HepG2 (cell line): Measurements from ENCODE around the gene STUB1. TPM values are rescaled to one million over a fixed set of nuclear protein-coding genes. Genes with fewer than 3 reads are reported as not detected.

Experiments
- AHR ChIP-seq: IDR thresholded peaks from 2 replicates; pipeline ENCODE4 v1.6.1; 2018; ENCODE audit warnings: missing genetic modification reagents, missing compliant biosample characterization
- IKZF4 ChIP-seq: sonication (generic); formaldehyde crosslinking; IDR thresholded peaks from 2 replicates; pipeline ENCODE4 v1.5.1; 2020; ENCODE audit warnings: borderline replicate concordance, mild to moderate bottlenecking, low read depth, missing genetic modification reagents; ENCODE audit errors: not compliant biosample characterization
- KLF15 ChIP-seq: sonication (generic); formaldehyde crosslinking; IDR thresholded peaks from 2 replicates; pipeline ENCODE4 v1.8.1; 2023; ENCODE audit warnings: borderline replicate concordance, mild to moderate bottlenecking, inconsistent platforms, missing genetic modification reagents, mixed read lengths
- MXI1 ChIP-seq: IDR thresholded peaks from 3 replicates; pipeline ENCODE4 v1.6.1; 2012; ENCODE audit warnings: low read depth, low read length, inconsistent platforms, borderline replicate concordance
- NONO ChIP-seq, 2 experiments: fragments of 450-650 bp in 1 of 2; sonication (generic) in 1 of 2; formaldehyde crosslinking in 1 of 2; IDR thresholded peaks in 1 of 2; conservative IDR thresholded peaks in 1 of 2; 2 replicates each; pipeline versions ENCODE4 v1.6.1 to v1.8.0; 2017 to 2022; ENCODE audit warnings: mild to moderate bottlenecking in 1 of 2, missing genetic modification reagents in 1 of 2, moderate library complexity in 1 of 2
- PITX1 ChIP-seq: sonication (generic); formaldehyde crosslinking; IDR thresholded peaks from 2 replicates; pipeline ENCODE4 v1.5.1; 2020; ENCODE audit warnings: mild to moderate bottlenecking, missing genetic modification reagents
- RXRA ChIP-seq: sonication (generic); formaldehyde crosslinking; IDR thresholded peaks from 2 replicates; pipeline ENCODE4 v1.5.1; 2020; ENCODE audit warnings: missing genetic modification reagents
- SPEN ChIP-seq: sonication (generic); formaldehyde crosslinking; IDR thresholded peaks from 2 replicates; pipeline ENCODE4 v1.5.1; 2020; ENCODE audit warnings: low read depth, mild to moderate bottlenecking, missing genetic modification reagents
- ZKSCAN5 ChIP-seq: sonication (generic); formaldehyde crosslinking; IDR thresholded peaks from 2 replicates; pipeline ENCODE4 v1.5.1; 2020; ENCODE audit warnings: mild to moderate bottlenecking, missing genetic modification reagents
- ZNF20 ChIP-seq: sonication (generic); formaldehyde crosslinking; IDR thresholded peaks from 2 replicates; pipeline ENCODE4 v1.4.0; 2020; ENCODE audit warnings: mild to moderate bottlenecking, moderate library complexity, missing genetic modification reagents
- ZNF44 ChIP-seq: sonication (generic); formaldehyde crosslinking; IDR thresholded peaks from 2 replicates; pipeline ENCODE4 v1.5.1; 2020; ENCODE audit warnings: mild to moderate bottlenecking, missing genetic modification reagents
- ZNF572 ChIP-seq: sonication (generic); formaldehyde crosslinking; IDR thresholded peaks from 2 replicates; pipeline ENCODE4 v1.5.1; 2020; ENCODE audit warnings: mild to moderate bottlenecking, missing genetic modification reagents
- ZNF614 ChIP-seq: IDR thresholded peaks from 2 replicates; pipeline ENCODE4 v1.6.1; 2018; ENCODE audit warnings: missing biosample characterization, missing genetic modification reagents, inconsistent platforms, borderline replicate concordance
- ZNF777 ChIP-seq: sonication (generic); formaldehyde crosslinking; IDR thresholded peaks from 2 replicates; pipeline ENCODE4 v1.4.0; 2020; ENCODE audit warnings: missing genetic modification reagents
- ZNF792 ChIP-seq: IDR thresholded peaks from 2 replicates; pipeline ENCODE4 v1.6.1; 2016
- polyA plus RNA-seq, 8 experiments: library from polyadenylated mRNA; depleted of rRNA in 3 of 8; stranded (reverse) in 7 of 8; unstranded in 1 of 8; fragments of >200 nt; fragmentation: Illumina TruSeq in 4 of 8; extraction: Trizol in 4 of 8; gene quantifications; 2 replicates each; pipeline versions ENCODE4 v1.2.1 to v1.2.3, GENCODE V29; 2011 to 2016; ENCODE audit warnings: low read depth in 4 of 8, missing spikeins in 1 of 8, mixed read lengths in 1 of 8; ENCODE audit not compliant: insufficient read depth in 1 of 8
- total RNA-seq, 5 experiments: library from RNA; depleted of rRNA; stranded (reverse); fragments of >200 nt; fragmentation: Illumina TruSeq; extraction: Trizol; gene quantifications; 2 replicates each; pipeline ENCODE4 v1.2.3, GENCODE V29; 2016; ENCODE audit warnings: low read depth in 1 of 5
- TF ChIP-seq, protein P1 (sequence below): sonication (generic); formaldehyde crosslinking; IDR thresholded peaks from 2 replicates; pipeline ENCODE4 v1.4.0; 2020; ENCODE audit warnings: missing genetic modification reagents
- TF ChIP-seq, protein P2 (sequence below): sonication (generic); formaldehyde crosslinking; IDR thresholded peaks from 2 replicates; pipeline ENCODE4 v1.8.0; 2022; ENCODE audit warnings: mild to moderate bottlenecking, missing genetic modification reagents; ENCODE audit not compliant: insufficient replicate concordance
- TF ChIP-seq, protein P3 (sequence below): IDR thresholded peaks from 2 replicates; pipeline ENCODE4 v1.4.0; 2020; ENCODE audit warnings: mild to moderate bottlenecking, missing genetic modification reagents
- TF ChIP-seq, protein P4 (sequence below): sonication (generic); formaldehyde crosslinking; IDR thresholded peaks from 2 replicates; pipeline ENCODE4 v1.8.1; 2023; ENCODE audit warnings: mild to moderate bottlenecking, missing genetic modification reagents

Gene STUB1
- total and polyA plus RNA-seq, 2 of the 13 experiments (the other 11 are each of a cell fraction or from before 2014, with no cell fraction given), result 52.9 to 78.2 TPM

DNA sequence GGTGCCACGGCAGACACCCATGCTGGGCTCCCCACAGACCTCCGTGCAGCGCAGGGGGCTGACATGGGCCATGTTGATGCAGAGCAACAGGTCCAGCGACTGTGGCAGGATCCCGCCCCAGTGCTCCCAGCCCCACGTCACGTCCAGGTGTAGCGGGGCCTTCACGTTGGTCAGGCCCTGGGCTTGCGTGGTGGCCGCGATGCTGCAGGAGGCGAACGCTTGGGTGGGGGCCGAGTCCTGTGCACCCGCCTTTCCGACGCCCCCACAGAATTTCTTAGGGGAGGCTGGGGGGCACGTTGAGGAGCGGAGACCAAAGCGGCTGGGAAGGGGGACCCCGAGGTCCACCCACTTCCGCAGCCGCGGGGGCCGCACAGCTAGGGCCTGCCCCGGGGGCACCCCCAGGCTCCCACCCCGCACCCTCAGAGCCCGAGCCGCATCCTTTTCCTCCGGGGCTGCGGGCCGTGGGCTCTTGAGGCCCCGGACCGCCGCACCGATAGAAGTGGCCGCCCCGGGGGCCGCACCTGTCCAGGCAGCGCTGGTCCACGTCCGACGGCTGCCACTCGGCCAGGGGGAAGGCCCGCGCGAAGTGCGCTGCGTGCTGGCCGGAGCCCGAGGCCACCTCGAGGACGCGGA is 44.5 kb upstream of the STUB1 start (continued):
- TF ChIP-seq, protein P1, sequence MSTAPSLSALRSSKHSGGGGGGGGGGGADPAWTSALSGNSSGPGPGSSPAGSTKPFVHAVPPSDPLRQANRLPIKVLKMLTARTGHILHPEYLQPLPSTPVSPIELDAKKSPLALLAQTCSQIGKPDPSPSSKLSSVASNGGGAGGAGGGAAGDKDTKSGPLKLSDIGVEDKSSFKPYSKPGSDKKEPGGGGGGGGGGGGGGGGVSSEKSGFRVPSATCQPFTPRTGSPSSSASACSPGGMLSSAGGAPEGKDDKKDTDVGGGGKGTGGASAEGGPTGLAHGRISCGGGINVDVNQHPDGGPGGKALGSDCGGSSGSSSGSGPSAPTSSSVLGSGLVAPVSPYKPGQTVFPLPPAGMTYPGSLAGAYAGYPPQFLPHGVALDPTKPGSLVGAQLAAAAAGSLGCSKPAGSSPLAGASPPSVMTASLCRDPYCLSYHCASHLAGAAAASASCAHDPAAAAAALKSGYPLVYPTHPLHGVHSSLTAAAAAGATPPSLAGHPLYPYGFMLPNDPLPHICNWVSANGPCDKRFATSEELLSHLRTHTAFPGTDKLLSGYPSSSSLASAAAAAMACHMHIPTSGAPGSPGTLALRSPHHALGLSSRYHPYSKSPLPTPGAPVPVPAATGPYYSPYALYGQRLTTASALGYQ (CRISPR knock-in tag), result 0 out of 2 replicates have a peak, but pooled peaks have one; percentile 4
- TF ChIP-seq ZNF20 (no peak), NONO (IDR thresholded peaks at IDR 0.05) (no peak), NONO (CRISPR knock-in tag; conservative IDR thresholded peaks at IDR 0.05) (no peak), IKZF4 (CRISPR knock-in tag) (no peak), MXI1 (no peak), ZNF614 (no peak), ZNF572 (CRISPR knock-in tag) (no peak), ZKSCAN5 (CRISPR knock-in tag) (no peak), PITX1 (CRISPR knock-in tag) (no peak), KLF15 (CRISPR knock-in tag) (no peak), ZNF777 (CRISPR knock-in tag) (no peak), ZNF792 (CRISPR knock-in tag) (no peak), AHR (CRISPR knock-in tag) (no peak; the same call in 1 of the 2 replicates), ZNF44 (CRISPR knock-in tag) (no peak), RXRA (peak; percentile 22; the same call in 1 of the 2 replicates), SPEN (CRISPR knock-in tag) (no peak; the same call in 1 of the 2 replicates)
- TF ChIP-seq, protein P2, sequence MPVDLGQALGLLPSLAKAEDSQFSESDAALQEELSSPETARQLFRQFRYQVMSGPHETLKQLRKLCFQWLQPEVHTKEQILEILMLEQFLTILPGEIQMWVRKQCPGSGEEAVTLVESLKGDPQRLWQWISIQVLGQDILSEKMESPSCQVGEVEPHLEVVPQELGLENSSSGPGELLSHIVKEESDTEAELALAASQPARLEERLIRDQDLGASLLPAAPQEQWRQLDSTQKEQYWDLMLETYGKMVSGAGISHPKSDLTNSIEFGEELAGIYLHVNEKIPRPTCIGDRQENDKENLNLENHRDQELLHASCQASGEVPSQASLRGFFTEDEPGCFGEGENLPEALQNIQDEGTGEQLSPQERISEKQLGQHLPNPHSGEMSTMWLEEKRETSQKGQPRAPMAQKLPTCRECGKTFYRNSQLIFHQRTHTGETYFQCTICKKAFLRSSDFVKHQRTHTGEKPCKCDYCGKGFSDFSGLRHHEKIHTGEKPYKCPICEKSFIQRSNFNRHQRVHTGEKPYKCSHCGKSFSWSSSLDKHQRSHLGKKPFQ, result no peak
- TF ChIP-seq, protein P3, sequence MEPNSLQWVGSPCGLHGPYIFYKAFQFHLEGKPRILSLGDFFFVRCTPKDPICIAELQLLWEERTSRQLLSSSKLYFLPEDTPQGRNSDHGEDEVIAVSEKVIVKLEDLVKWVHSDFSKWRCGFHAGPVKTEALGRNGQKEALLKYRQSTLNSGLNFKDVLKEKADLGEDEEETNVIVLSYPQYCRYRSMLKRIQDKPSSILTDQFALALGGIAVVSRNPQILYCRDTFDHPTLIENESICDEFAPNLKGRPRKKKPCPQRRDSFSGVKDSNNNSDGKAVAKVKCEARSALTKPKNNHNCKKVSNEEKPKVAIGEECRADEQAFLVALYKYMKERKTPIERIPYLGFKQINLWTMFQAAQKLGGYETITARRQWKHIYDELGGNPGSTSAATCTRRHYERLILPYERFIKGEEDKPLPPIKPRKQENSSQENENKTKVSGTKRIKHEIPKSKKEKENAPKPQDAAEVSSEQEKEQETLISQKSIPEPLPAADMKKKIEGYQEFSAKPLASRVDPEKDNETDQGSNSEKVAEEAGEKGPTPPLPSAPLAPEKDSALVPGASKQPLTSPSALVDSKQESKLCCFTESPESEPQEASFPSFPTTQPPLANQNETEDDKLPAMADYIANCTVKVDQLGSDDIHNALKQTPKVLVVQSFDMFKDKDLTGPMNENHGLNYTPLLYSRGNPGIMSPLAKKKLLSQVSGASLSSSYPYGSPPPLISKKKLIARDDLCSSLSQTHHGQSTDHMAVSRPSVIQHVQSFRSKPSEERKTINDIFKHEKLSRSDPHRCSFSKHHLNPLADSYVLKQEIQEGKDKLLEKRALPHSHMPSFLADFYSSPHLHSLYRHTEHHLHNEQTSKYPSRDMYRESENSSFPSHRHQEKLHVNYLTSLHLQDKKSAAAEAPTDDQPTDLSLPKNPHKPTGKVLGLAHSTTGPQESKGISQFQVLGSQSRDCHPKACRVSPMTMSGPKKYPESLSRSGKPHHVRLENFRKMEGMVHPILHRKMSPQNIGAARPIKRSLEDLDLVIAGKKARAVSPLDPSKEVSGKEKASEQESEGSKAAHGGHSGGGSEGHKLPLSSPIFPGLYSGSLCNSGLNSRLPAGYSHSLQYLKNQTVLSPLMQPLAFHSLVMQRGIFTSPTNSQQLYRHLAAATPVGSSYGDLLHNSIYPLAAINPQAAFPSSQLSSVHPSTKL, result no peak
- TF ChIP-seq, protein P4, sequence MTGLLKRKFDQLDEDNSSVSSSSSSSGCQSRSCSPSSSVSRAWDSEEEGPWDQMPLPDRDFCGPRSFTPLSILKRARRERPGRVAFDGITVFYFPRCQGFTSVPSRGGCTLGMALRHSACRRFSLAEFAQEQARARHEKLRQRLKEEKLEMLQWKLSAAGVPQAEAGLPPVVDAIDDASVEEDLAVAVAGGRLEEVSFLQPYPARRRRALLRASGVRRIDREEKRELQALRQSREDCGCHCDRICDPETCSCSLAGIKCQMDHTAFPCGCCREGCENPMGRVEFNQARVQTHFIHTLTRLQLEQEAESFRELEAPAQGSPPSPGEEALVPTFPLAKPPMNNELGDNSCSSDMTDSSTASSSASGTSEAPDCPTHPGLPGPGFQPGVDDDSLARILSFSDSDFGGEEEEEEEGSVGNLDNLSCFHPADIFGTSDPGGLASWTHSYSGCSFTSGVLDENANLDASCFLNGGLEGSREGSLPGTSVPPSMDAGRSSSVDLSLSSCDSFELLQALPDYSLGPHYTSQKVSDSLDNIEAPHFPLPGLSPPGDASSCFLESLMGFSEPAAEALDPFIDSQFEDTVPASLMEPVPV (CRISPR knock-in tag), result no peak; the same call in 1 of the 2 replicates
